ENCODE measurements around the gene BAZ2B. TPM values are rescaled to one million over a fixed set of nuclear protein-coding genes. Genes with fewer than 3 reads are reported as not detected.

The BAZ2B gene
- polyA plus RNA-seq, 1 of the 3 experiments (the other 2 are of a cell fraction): 10.2 TPM

- Histone ChIP-seq H3K79me2 (ENCODE audit: insufficient read depth) (peaks cover 28% of the 10 kb centered on the region), H3K27ac (ENCODE audit: low read depth in 2 of 2, low read length in 1 of 2) (no peak overlapping the region), H4K20me1 (ENCODE audit: insufficient read depth) (no peaks in the 10 kb centered on the region; the same call in 1 of the 2 replicates), H2AFZ (ENCODE audit: low read depth) (no peak overlapping the region), H3K27me3 (ENCODE audit: insufficient read depth) (no peaks in the 10 kb centered on the region), H3F3A (replicated peaks; ENCODE audit: insufficient read depth) (no peaks in the 10 kb centered on the region), H3K9me3 (no peaks in the 10 kb centered on the region), H3K4me3 (ENCODE audit: low read depth in 2 of 2, low read length in 1 of 2) (no peak overlapping the region), H3K36me3 (replicated peaks in 1 of 2; ENCODE audit: control insufficient read depth in 1 of 2, insufficient read depth in 2 of 2, low read length in 1 of 2) (peaks cover 18 to 37% of the 10 kb centered on the region in 2 experiments), H3K4me1 (ENCODE audit: control insufficient read depth in 1 of 2, insufficient read depth in 2 of 2, low read depth in 1 of 2, low read length in 1 of 2) (peaks cover 0 to 5% of the 10 kb centered on the region in 2 experiments; a peak in 2 of 4 replicates), H3K9ac (no peak overlapping the region), H3K4me2 (no peak overlapping the region), H3K9me2 (no peaks in the 10 kb centered on the region)
- CTCF ChIA-PET: no interaction called here
- 95% methylated on average over 6 of the region's 6 CpGs for WGBS (ENCODE audit: low lambda C conversion rate)
- DNase-seq: no peak
- TF ChIP-seq POLR2AphosphoS5 (IDR thresholded peaks at IDR 0.05; ENCODE audit: low read depth, low read length) (no peak), GABPA (IDR thresholded peaks at IDR 0.05; ENCODE audit: low read depth) (no peak), NFIC (IDR thresholded peaks at IDR 0.05; ENCODE audit: borderline replicate concordance) (no peak), ZBTB33 (IDR thresholded peaks at IDR 0.05; ENCODE audit: borderline replicate concordance, low read depth) (no peak), GATA2 (CRISPR knock-in tag; IDR thresholded peaks at IDR 0.05) (no peak)
- POLR2A ChIA-PET: no interaction called here
Observed at GRCh38 chr2:159281002-159281401, 335.3 kb downstream of the BAZ2B start.

DNA sequence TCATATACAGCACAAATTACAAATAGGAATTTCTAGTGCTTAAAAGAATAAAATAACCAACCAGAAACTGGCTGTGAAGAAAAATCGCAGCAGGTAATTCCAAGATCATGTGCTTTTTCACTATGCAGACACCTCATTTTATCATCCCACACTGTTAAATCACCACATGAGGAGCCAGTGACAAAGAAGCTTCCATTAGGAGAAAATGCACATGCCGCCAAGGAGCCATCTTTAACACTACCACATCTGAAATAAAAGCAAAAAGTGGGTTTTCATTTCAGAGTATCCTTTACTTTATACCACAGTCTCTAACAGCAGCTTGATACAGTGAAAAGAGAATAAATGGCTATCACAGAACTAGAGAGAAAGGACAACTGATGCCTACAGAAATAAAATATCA, 336.6 kb downstream of the BAZ2B start:
- no peaks in the 10 kb centered on the region for H3F3A ChIP-seq (replicated peaks; ENCODE audit: insufficient read depth)
- H2AFZ ChIP-seq (ENCODE audit: low read depth): no peak overlapping the region
- 92% methylated on average over 2 of the region's 2 CpGs for WGBS (ENCODE audit: low lambda C conversion rate)
- H3K9ac ChIP-seq: no peak overlapping the region
- no peak overlapping the region for H3K27ac ChIP-seq (ENCODE audit: low read depth in 2 of 2, low read length in 1 of 2)
- H3K79me2 ChIP-seq (ENCODE audit: insufficient read depth): peaks cover 18% of the 10 kb centered on the region
- H3K4me3 ChIP-seq (ENCODE audit: low read depth in 2 of 2, low read length in 1 of 2): no peak overlapping the region
- H3K4me1 ChIP-seq (ENCODE audit: control insufficient read depth in 1 of 2, insufficient read depth in 2 of 2, low read depth in 1 of 2, low read length in 1 of 2): no peaks in the 10 kb centered on the region; a peak in 1 of 4 replicates
- H3K36me3 ChIP-seq (replicated peaks in 1 of 2; ENCODE audit: control insufficient read depth in 1 of 2, insufficient read depth in 2 of 2, low read length in 1 of 2): peaks cover 24 to 43% of the 10 kb centered on the region in 2 experiments
- ChIA-PET CTCF (interaction anchor here (0.5 kb wide), 1 partner anchor 17 kb away, joined by 3 read pairs; no protein-coding TSS in a partner anchor), POLR2A (no interaction called here)
- H3K27me3 ChIP-seq (ENCODE audit: insufficient read depth): no peaks in the 10 kb centered on the region
- no peak for DNase-seq
- no peaks in the 10 kb centered on the region; the same call in 1 of the 2 replicates for H4K20me1 ChIP-seq (ENCODE audit: insufficient read depth)
- H3K4me2 ChIP-seq: no peak overlapping the region
- no peaks in the 10 kb centered on the region for H3K9me3 ChIP-seq
- H3K9me2 ChIP-seq: no peaks in the 10 kb centered on the region
- TF ChIP-seq JUND (IDR thresholded peaks at IDR 0.05): no peak
- TF ChIP-seq TAF1 (IDR thresholded peaks at IDR 0.05; ENCODE audit: borderline replicate concordance, low read depth, low read length): no peak
- TF ChIP-seq MEF2A (IDR thresholded peaks at IDR 0.05; ENCODE audit: borderline replicate concordance, low read depth): no peak
- TF ChIP-seq RAD21 (IDR thresholded peaks at IDR 0.05; ENCODE audit: low read length): no peak
- no peak for TF ChIP-seq RXRA (IDR thresholded peaks at IDR 0.05; ENCODE audit: borderline replicate concordance, low read depth)
- TF ChIP-seq, protein P1, sequence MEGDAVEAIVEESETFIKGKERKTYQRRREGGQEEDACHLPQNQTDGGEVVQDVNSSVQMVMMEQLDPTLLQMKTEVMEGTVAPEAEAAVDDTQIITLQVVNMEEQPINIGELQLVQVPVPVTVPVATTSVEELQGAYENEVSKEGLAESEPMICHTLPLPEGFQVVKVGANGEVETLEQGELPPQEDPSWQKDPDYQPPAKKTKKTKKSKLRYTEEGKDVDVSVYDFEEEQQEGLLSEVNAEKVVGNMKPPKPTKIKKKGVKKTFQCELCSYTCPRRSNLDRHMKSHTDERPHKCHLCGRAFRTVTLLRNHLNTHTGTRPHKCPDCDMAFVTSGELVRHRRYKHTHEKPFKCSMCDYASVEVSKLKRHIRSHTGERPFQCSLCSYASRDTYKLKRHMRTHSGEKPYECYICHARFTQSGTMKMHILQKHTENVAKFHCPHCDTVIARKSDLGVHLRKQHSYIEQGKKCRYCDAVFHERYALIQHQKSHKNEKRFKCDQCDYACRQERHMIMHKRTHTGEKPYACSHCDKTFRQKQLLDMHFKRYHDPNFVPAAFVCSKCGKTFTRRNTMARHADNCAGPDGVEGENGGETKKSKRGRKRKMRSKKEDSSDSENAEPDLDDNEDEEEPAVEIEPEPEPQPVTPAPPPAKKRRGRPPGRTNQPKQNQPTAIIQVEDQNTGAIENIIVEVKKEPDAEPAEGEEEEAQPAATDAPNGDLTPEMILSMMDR (IDR thresholded peaks at IDR 0.05): no peak
- no peak for TF ChIP-seq YY1 (IDR thresholded peaks at IDR 0.05; ENCODE audit: low read depth)
- TF ChIP-seq, protein P2, sequence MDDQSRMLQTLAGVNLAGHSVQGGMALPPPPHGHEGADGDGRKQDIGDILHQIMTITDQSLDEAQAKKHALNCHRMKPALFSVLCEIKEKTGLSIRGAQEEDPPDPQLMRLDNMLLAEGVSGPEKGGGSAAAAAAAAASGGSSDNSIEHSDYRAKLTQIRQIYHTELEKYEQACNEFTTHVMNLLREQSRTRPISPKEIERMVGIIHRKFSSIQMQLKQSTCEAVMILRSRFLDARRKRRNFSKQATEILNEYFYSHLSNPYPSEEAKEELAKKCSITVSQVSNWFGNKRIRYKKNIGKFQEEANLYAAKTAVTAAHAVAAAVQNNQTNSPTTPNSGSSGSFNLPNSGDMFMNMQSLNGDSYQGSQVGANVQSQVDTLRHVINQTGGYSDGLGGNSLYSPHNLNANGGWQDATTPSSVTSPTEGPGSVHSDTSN (IDR thresholded peaks at IDR 0.05): no peak
- TF ChIP-seq REST (IDR thresholded peaks at IDR 0.05; ENCODE audit: low read depth, low read length): no peak
- TF ChIP-seq POLR2AphosphoS5 (IDR thresholded peaks at IDR 0.05; ENCODE audit: low read depth, low read length): no peak
- no peak for TF ChIP-seq FOXJ3 (CRISPR knock-in tag; IDR thresholded peaks at IDR 0.05)
- TF ChIP-seq IRF3 (IDR thresholded peaks at IDR 0.05; ENCODE audit: low read depth, low read length): no peak
- no peak for TF ChIP-seq GABPA (IDR thresholded peaks at IDR 0.05; ENCODE audit: low read depth)
- TF ChIP-seq RFX5 (IDR thresholded peaks at IDR 0.05; ENCODE audit: low read length): no peak
- TF ChIP-seq RCOR1 (IDR thresholded peaks at IDR 0.05; ENCODE audit: low read length): no peak
- no peak for TF ChIP-seq CHD2 (IDR thresholded peaks at IDR 0.05; ENCODE audit: low read length, partially characterized antibody)
